Measurements from ENCODE around the gene PRPS1L1. TPM values are rescaled to one million over a fixed set of nuclear protein-coding genes. Genes with fewer than 3 reads are reported as not detected.

The PRPS1L1 gene
- polyA plus RNA-seq, 1 experiment = not detected

DNA sequence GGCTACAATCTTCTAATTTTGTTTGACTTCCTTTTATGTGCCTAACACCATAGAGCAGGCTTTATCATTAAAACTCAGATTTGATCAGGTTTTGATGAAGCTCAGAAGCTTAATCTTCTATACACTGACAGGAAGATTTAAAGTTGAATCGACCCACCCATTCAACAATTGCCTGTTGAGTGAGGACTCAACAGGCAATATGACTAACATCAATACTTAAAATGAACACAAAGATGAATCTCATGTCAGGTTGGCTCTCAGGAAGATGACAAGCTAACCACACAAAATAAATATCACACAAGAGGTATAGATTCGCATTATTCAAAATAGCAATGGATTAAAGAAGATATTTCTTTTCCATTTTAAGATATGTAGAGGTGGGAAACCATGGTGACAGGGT is 50.7 kb downstream of the PRPS1L1 start:
- ChIA-PET CTCF (interaction anchor here (2.1 kb wide), 1 partner anchor 368 kb away, joined by 5 read pairs; no protein-coding TSS in a partner anchor), POLR2A (no interaction called here)
- Histone ChIP-seq H3K9me3 (ENCODE audit: control insufficient read depth, insufficient read depth, low read length) (no peaks in the 10 kb centered on the region), H3K27me3 (ENCODE audit: control insufficient read depth, insufficient read depth, low read length) (no peaks in the 10 kb centered on the region), H3K4me3 (ENCODE audit: low read depth, low read length) (no peak overlapping the region), H3K27ac (ENCODE audit: low read depth, low read length) (no peak overlapping the region)
- TF ChIP-seq, protein P1, sequence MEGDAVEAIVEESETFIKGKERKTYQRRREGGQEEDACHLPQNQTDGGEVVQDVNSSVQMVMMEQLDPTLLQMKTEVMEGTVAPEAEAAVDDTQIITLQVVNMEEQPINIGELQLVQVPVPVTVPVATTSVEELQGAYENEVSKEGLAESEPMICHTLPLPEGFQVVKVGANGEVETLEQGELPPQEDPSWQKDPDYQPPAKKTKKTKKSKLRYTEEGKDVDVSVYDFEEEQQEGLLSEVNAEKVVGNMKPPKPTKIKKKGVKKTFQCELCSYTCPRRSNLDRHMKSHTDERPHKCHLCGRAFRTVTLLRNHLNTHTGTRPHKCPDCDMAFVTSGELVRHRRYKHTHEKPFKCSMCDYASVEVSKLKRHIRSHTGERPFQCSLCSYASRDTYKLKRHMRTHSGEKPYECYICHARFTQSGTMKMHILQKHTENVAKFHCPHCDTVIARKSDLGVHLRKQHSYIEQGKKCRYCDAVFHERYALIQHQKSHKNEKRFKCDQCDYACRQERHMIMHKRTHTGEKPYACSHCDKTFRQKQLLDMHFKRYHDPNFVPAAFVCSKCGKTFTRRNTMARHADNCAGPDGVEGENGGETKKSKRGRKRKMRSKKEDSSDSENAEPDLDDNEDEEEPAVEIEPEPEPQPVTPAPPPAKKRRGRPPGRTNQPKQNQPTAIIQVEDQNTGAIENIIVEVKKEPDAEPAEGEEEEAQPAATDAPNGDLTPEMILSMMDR (IDR thresholded peaks at IDR 0.05; ENCODE audit: low read depth, low read length) = no peak
- no peak for DNase-seq (ENCODE audit: low read depth, low spot score)

Other genes starting within 250 kb of the PRPS1L1 start
- 18.5 and 28.3 TPM in 2 replicates for gene SNX13, start 87.4 kb downstream of the PRPS1L1 start, polyA plus RNA-seq (2011; rRNA removed)